Ramos (cell line): ENCODE results near the gene RHOC.
"Not testable (repeated sequence)": the region's sequence is repeated elsewhere in the genome, so short reads cannot be mapped to it uniquely, and the experiment has no call there.

Source experiments
- in situ Hi-C: fragments of 300-500 bp; cut with MboI; formaldehyde crosslinking; loops from one replicate; pipeline ENCODE4 v1.14.3; 2022; ENCODE audit warnings: low sequenced_read_pairs; ENCODE audit not compliant: unreplicated experiment

The RHOC gene

GRCh38 chr1:112706505-112707220 is at the start of gene RHOC:
TSS of gene RHOC (minus strand) at chr1:112707127. CDS start at chr1:112703799, 3,328 bp downstream.
- in situ Hi-C loops, result loop anchor here (5.0 kb wide), 1 partner anchor 314 kb away; no protein-coding TSS in a partner anchor

GRCh38 chr1:112754116-112754628 is 47.2 kb upstream of the RHOC start:
- in situ Hi-C loops, result no loop called here

- in situ Hi-C loops, result no loop called here
Measured at GRCh38 chr1:112748396-112748795, 41.5 kb upstream of the RHOC start.

- in situ Hi-C loops, result no loop called here
Measured at GRCh38 chr1:112744009-112744578, 37.2 kb upstream of the RHOC start.

- in situ Hi-C loops, result no loop called here
Measured at GRCh38 chr1:112743174-112744008, 36.5 kb upstream of the RHOC start.

- in situ Hi-C loops, result no loop called here
Measured at GRCh38 chr1:112737573-112737972, 30.6 kb upstream of the RHOC start.

GRCh38 chr1:112735752-112736151 is 28.8 kb upstream of the RHOC start:
- in situ Hi-C loops, result no loop called here

- in situ Hi-C loops, result no loop called here
Measured at GRCh38 chr1:112731451-112731850, 24.5 kb upstream of the RHOC start.

- in situ Hi-C loops, result no loop called here
Measured at GRCh38 chr1:112729909-112730308, 23.0 kb upstream of the RHOC start.

- in situ Hi-C loops, result not testable (repeated sequence)
Measured at GRCh38 chr1:112729011-112729410, 22.1 kb upstream of the RHOC start.

GRCh38 chr1:112728306-112728971 is 21.5 kb upstream of the RHOC start:
- in situ Hi-C loops, result not testable (repeated sequence)

- in situ Hi-C loops, result no loop called here
Measured at GRCh38 chr1:112727716-112728115, 20.8 kb upstream of the RHOC start.

GRCh38 chr1:112724240-112724639 is 17.3 kb upstream of the RHOC start:
- in situ Hi-C loops, result not testable (repeated sequence)

GRCh38 chr1:112723511-112723839 is 16.5 kb upstream of the RHOC start:
- in situ Hi-C loops, result no loop called here

GRCh38 chr1:112722601-112723510 is 15.9 kb upstream of the RHOC start:
- in situ Hi-C loops, result no loop called here

- in situ Hi-C loops, result no loop called here
Measured at GRCh38 chr1:112721966-112722524, 15.1 kb upstream of the RHOC start.

GRCh38 chr1:112721294-112721693 is 14.4 kb upstream of the RHOC start:
- in situ Hi-C loops, result not testable (repeated sequence)

GRCh38 chr1:112720800-112721199 is 13.9 kb upstream of the RHOC start:
- in situ Hi-C loops, result no loop called here

- in situ Hi-C loops, result loop anchor here (5.0 to 10.0 kb wide), 2 partner anchors 88 to 315 kb away; no protein-coding TSS in a partner anchor
Measured at GRCh38 chr1:112719706-112720105, 12.8 kb upstream of the RHOC start.
